WERI-Rb-1 (cell line): Measurements from ENCODE around the gene THSD1.
"Not testable (repeated sequence)": the region's sequence is repeated elsewhere in the genome, so short reads cannot be mapped to it uniquely, and the experiment has no call there.

Experiments
- DNase-seq: peaks from one replicate; pipeline ENCODE4 v3.0.0-alpha.2; 2020
- H3K27ac ChIP-seq: fragments of 250-450 bp; sonication (Bioruptor Pico); 2 replicates; pipeline ENCODE4 v1.5.1; 2020; ENCODE audit warnings: mild to moderate bottlenecking, moderate library complexity
- H3K27me3 ChIP-seq: fragments of 250-450 bp; sonication (Bioruptor Pico); 2 replicates; pipeline ENCODE4 v1.5.1; 2021; ENCODE audit warnings: mild to moderate bottlenecking, low read depth, moderate library complexity; ENCODE audit not compliant: insufficient read depth, severe bottlenecking
- H3K36me3 ChIP-seq: fragments of 250-450 bp; sonication (Bioruptor Pico); 2 replicates; pipeline ENCODE4 v1.5.1; 2020; ENCODE audit warnings: mild to moderate bottlenecking, moderate library complexity
- H3K4me3 ChIP-seq: 2 replicates; pipeline ENCODE4 v1.5.1; 2011; ENCODE audit warnings: low read depth, mild to moderate bottlenecking, control low read depth, low read length
- H3K9me3 ChIP-seq: fragments of 250-450 bp; sonication (Bioruptor Pico); 2 replicates; pipeline ENCODE4 v1.5.1; 2021; ENCODE audit warnings: mild to moderate bottlenecking, moderate library complexity; ENCODE audit not compliant: severe bottlenecking
- TF ChIP-seq, protein P1 (sequence below): IDR thresholded peaks from 2 replicates; pipeline ENCODE4 v1.5.1; 2011; ENCODE audit warnings: low read depth, mild to moderate bottlenecking, control low read depth, inconsistent platforms, low read length

Gene THSD1

DNA sequence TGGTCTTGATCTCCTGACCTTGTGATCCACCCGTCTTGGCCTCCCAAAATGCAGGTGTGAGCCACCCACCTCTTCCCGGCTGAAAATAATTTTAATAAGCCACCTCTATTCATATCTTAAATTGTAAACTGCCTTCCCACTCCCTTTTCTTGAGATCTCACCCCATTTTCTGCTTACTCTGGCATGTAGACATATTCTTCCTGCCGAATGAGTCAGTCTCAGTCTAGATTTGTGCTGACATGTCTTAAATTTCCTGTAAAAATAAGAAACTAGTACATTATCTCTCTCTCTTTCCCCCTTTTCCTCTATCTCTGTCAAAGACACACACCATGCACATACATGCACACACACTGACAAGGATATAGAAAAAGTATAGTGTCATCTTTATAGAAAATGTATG is 60.9 kb downstream of the THSD1 start:
- TF ChIP-seq, protein P1, sequence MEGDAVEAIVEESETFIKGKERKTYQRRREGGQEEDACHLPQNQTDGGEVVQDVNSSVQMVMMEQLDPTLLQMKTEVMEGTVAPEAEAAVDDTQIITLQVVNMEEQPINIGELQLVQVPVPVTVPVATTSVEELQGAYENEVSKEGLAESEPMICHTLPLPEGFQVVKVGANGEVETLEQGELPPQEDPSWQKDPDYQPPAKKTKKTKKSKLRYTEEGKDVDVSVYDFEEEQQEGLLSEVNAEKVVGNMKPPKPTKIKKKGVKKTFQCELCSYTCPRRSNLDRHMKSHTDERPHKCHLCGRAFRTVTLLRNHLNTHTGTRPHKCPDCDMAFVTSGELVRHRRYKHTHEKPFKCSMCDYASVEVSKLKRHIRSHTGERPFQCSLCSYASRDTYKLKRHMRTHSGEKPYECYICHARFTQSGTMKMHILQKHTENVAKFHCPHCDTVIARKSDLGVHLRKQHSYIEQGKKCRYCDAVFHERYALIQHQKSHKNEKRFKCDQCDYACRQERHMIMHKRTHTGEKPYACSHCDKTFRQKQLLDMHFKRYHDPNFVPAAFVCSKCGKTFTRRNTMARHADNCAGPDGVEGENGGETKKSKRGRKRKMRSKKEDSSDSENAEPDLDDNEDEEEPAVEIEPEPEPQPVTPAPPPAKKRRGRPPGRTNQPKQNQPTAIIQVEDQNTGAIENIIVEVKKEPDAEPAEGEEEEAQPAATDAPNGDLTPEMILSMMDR: no peak
- H3K27ac ChIP-seq: no peak overlapping the region
- no peak overlapping the region for H3K4me3 ChIP-seq
- H3K36me3 ChIP-seq: no peaks in the 10 kb centered on the region
- DNase-seq: no peak
- no peaks in the 10 kb centered on the region for H3K27me3 ChIP-seq
- H3K9me3 ChIP-seq: no peaks in the 10 kb centered on the region

DNA sequence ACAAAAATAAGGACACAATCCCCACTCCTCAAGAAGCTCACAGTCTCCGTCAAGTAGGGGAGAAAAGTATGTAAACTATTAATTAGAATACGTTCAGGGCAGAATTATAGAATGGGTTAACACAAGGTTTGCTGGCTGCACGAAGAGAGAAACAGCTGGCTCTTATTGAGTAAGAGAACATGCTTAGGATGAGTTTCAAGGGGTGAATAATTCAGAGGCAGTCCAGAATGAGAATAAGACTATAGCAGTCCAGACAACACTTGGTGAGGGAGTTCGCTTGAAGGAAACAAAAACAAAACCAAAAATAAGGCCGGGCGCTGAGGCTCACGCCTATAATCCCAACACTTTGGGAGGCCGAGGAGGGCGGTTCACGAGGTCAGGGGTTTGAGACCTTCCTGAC is 61.9 kb downstream of the THSD1 start:
- DNase-seq: no peak
- Histone ChIP-seq H3K9me3 (no peaks in the 10 kb centered on the region), H3K36me3 (no peaks in the 10 kb centered on the region), H3K27ac (no peak overlapping the region), H3K4me3 (no peak overlapping the region), H3K27me3 (no peaks in the 10 kb centered on the region)
- TF ChIP-seq, protein P1: no peak

DNA sequence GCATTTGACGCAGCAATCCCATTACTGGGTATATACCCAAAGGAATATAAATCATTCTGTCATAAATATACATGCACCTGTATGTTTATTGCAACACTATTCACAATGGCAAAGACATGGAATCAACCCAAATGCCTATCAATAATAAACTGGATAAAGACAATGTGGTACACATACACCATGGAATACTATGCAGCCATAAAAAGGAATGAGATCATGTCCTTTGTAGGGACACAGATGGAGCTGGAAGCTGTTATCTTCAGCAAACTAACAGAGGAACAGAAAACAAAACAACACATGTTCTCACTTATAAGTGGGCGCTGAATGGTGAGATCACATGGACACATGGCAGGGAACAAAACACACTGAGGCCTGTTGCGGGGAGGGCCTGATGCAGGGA is 63.8 kb downstream of the THSD1 start:
- not testable (repeated sequence) for DNase-seq, H3K27me3 ChIP-seq, H3K9me3 ChIP-seq, H3K4me3 ChIP-seq, H3K36me3 ChIP-seq, H3K27ac ChIP-seq

DNA sequence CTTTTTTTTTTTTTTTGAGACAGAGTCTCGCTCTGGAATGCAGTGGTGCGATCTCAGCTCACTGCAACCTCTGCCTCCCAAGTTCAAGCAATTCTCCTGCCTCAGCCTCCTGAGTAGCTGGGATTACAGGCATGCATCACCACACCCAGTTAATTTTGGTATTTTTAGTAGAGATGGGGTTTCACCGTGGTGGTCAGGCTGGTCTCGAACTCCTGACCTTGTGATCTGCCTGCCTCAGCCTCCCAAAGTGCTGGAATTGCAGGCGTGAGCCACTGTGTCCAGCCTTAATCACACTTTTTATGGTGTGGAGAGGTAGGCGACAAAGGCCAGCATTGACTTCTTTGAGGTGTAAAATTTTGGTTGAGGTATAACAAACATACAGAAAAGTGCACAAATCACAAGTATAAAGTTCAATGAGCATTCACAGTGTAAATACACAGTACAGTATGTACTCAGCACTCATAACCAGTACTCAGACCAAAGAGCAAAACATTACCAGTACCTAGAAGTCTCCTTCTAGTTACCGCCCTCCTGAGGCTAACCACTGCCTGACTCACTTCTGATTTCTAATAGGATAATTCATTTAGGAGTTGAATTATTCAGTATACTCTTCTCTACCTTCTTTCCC is 68.0 kb downstream of the THSD1 start:
- not testable (repeated sequence) for H3K9me3 ChIP-seq

DNA sequence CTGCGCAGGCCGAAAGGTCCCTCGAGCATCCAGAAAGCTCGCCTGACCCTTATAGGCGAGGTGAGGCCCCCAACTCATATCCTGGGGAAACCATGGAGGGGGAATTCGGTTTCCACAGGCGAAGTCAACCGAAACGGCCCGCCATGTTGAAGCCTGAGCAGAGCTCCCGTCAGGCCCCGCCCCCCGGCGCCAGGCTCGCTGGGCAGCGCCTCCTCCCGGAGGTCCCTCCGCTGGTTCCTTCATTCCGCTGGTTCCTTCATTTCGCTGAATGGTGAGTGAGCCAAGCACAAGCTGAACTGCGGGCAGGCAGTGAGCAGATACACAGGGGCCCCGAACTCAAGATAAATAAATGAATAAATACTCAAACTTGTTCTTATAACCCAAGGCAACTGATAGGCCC is 71.9 kb downstream of the THSD1 start:
- not testable (repeated sequence) for DNase-seq, H3K36me3 ChIP-seq, H3K27ac ChIP-seq, H3K4me3 ChIP-seq, H3K9me3 ChIP-seq, H3K27me3 ChIP-seq

More for the DNA sequence above, 68.0 kb downstream of the THSD1 start:
- not testable (repeated sequence) for H3K27ac ChIP-seq, H3K4me3 ChIP-seq, H3K27me3 ChIP-seq, H3K36me3 ChIP-seq, DNase-seq

DNA sequence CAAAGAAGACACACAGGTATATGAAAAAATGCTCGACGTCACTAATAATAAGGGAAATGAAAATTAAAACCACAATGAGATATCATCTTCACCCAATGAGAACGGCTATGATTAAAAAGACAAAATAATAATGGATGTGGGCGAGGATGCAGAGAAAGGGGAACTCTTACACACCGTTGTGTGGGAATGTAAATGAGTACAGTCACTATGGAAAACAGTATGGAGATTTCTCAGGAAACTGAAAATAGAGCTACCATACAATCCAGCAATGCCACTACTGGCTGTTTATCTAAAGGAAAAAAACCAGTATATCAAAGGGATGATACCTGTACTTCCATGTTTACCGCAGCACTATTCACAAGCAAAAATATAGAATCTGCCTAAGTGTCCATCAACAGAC is 74.1 kb downstream of the THSD1 start:
- not testable (repeated sequence) for H3K4me3 ChIP-seq, DNase-seq, H3K27ac ChIP-seq, H3K27me3 ChIP-seq, H3K9me3 ChIP-seq, H3K36me3 ChIP-seq
